ENCODE results near the gene C1QTNF2.

C1QTNF2 gene

DNA sequence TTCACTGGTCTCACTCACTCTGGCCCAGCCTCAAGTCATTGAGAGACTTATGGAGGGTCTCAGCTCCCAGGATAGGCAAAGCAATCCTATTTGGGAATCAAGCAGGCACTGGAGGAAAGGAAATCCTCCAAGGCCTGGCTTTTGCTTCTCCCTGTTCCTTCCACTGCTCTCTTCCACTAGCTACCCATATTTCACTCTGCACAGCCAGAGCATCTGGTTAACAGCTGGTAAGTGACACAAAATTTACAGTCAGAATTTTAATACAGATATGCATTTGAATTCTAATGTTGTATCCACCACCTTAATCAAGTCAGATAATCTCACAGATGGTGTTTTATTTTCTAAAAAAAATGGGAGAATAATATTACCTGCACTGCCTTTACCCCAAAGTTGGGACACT lies 868 bp upstream of the C1QTNF2 start:
- no peak for DNase-seq

DNA sequence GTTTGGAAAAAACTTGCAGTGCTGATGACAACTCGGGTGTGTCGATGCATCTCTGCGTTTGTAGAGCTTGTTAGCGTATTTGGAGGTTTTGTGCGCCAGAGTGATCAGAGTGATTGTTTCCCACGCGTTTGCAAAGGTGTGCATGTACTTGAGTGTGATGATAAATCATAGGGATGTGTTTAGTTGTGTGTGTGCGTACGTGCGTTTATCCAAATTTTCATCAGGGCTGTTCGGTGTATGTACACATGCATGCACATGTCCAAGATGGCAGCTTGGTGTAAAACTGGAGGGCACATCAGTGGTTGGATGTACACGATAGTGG lies 248 bp upstream of the C1QTNF2 start:
- DNase-seq, result no peak

DNA sequence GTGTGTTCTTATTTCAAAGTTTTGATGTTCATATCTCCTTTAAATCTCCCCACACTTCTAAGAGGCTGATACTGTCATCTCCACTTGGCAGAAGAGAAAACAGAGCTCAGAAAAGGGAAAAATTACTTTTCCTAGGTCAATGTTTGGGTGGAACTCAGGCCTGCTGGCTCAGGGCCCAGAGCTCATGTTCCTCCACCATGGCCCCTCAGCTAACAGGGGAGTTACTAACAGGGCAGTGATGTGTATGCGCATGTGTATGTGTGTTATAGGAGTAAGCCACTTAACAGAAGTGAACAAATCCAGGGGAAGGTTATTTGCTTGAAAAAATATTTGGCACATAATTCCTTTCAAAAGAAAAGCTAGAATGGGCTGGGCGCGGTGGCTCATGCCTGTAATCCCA lies 2.5 kb downstream of the C1QTNF2 start:
- DNase-seq, result no peak

DNA sequence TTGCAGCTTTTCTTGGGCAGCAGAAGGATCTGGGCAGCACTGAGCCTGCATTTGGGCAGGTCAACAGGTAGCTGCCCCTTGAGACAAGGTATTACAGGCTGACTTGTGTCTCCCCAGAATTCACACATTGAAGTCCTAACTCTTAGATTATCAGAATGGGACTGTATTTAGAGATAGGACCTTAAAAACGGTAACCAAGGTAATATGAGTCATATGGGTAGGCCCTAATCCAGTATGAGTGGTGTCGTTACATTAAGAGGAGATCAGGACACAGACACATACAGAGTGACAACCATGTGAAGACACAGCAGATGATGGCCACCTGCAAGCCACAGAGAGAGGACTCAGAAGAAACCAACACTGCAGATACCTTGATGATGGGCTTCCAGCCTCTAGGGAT lies 3.2 kb downstream of the C1QTNF2 start:
- no peak for DNase-seq

DNA sequence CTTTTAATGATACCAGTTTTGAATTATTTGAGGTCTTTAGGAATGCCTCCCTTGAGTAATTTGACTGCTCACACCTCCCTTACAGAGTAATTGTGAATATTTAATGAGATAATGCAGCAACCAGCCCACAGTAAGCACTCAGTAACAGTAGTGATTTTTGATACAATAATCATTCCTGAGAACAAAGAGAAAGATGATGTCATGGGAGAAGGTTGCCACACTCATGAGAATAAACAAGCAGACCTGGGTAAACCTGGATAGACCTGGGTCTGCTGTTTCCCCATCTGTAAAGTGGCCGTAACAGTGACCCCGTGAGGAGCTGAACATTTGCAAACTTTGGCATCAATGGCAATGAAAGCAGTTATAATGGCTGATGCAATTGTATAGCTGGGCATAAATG lies 4.2 kb downstream of the C1QTNF2 start:
- no peak for DNase-seq

DNA sequence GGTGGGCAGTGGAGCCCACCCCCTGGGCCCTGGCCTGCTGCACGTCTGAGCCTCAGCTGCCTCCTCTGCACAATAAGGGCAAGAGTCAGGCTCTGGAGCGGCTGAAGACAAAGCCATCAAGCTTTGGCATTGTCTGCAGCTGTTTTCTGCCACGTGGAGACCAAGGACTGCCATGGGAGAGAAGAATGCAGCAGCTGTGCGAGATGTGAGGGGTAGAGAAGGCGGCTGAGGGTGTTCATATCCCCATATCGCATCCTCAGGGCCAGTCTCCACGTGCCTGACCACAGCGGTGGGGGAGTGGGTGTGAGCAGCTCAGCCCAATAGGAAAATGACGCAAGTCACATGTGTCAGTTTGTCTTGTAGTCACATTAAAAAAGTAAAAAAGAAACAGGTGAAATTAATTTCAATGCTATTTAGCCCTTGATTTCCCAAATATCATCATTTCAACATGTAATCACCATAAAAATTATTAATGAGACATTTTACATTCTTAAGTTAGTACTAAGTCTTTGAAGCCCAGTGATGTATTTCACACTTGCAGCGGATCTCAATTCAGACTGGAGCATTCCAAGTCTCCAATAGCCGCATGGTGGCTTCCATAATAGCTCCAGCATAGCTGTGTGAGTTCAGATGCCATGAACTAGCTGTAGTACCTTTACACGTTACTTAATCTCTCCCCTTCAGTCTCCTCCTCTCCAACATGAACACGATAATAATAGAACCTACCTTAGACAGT lies 6.6 kb downstream of the C1QTNF2 start:
- DNase-seq, result no peak

DNA sequence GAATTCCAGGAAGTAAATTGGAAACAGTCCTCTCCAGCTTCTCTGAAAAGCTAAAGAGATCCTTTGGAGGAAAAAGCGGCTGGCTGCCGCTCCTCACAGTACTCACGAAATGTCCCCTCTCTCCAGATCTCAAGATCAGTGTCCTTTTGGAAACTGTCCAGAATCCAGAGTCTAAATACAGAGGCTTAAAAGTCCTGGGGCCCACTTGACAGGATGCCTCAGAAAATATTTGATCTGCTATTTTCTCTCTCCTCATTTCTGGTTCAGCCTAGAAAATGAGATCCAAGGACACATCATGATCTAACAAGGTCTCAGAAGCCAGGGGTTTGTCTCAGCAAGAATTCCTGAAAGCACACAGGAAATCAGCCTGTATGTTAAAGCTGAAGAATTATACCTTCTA lies 7.2 kb downstream of the C1QTNF2 start:
- DNase-seq, result no peak

DNA sequence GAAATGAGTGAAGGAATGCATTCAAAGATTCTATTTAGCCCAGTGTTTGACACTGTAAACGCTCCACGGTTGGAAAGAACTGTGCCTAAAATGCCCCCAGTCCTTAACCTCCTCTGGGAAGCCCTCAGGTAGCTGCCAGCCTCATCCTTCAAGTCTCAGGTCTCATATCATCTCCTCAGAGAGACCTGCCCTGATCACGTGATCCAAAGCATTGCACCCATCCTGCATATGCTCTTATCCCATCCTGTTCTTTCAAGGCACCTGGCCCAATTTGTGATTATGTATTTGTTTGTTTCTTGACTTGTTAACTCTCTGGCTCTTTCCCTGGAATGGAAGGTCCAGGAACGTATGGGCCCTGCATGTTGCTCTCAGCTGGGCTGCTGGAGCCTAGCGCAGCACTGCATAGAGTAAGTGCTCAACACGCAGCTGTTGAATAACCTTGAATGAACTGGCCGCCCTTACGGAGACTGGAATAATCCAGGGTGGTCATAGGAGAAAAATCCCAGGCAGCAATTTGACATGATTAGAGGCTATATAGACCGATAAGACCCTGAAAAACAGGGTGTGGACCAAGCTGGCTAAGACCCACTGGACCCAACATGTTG lies 8.7 kb downstream of the C1QTNF2 start:
- DNase-seq, result no peak

DNA sequence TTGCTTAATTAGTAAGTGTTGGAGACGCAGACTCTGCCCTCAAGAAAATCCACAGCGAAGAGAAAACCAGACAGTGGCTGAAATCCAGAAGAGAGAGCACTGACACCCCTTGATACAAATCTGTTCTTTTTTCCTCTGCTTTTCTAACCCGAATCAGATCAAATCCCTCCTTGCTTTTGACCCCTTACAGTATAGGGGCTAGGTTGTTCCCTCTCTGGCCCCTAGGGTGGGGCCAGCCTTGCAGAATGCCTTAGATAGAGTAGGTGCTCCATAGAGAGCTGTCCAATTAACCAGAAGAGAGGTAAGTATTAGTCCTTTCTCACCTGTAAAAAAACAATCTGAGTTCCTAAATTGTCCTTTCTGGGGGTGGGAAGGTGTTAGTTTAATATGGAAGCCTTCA lies 10.1 kb downstream of the C1QTNF2 start:
- no peak for DNase-seq

DNA sequence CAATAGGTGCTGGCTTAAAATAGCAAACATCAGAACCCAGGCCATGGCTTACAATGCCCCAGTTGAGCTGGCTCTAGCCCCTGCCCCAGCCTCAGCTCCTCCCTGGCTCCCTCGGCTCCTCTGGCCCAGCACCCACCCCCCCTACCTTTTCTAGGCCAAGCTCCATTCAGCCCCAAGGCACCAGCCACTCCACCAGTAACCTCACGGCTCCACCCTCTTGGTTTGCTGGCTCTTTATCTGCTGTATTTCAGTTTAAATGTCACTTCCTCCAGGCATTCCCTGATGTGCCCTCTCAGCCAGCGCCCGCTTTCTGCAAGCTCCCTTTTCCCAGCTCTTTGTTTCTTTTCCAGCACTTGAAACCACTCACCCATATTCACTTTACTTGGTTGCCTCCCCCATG lies 10.6 kb downstream of the C1QTNF2 start:
- no peak for DNase-seq

DNA sequence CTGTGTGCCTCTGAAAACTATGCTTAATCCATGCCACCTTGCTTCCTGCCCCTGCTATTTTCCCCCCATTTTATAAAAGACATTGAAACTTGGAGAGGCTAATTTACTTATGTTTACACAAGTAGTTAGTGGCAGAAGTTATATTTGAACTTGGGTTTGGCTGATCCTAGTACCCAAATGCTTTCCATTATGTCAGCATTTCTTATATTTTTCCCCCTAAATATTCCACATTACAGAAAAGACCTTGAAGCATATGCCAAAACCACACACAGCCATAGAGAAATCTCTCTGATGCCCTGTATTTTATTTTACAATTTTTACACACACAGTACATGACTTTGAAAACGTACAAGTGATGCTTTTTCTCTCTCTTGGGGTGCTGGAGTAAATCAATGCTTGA lies 11.2 kb downstream of the C1QTNF2 start:
- DNase-seq, result no peak

DNA sequence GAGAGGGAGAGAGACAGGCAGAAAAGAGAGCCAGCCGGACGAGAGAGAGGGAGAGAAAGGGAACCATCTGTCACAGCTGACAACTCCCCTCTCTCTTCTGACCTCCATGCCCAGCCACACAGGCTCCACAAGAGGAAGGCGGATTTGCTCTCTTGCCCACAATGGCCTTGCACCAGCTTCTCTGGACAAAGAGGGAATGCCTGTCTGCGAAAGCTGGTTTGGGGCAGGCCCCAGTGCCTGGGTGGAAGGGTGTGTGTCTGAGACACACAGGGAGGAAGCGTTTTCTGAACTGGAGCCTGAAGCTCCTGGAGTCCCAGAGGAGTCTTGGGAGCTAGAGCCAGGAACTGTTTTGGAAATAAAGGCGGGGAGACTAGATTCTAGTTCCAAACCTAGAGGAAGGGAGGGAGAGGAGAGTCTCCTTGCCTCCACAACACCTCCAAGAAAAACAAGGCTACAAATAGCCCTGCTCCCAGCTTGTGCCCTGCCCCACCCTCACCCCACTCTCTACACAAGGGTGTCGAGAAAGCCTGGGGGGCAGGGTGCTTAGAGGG lies 12.5 kb downstream of the C1QTNF2 start:
- DNase-seq, result no peak

DNA sequence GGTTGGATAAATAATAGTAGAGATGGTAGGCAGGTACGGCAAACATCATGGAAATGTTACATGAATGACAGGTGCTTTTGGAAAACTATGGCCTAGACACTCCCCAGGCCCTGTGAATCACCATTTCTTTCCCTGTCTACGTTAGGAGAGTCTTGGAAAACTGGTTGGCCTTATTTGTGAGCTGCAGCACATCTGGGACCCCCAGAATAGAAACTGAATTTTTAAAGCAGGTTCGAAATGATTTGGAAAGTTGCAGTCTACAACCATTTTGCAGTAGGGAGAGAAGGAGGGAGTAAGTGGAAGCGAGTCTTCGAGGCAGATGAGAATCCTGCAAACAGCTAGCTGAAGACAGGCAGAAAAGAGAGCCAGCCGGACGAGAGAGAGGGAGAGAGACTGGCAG lies 13.0 kb downstream of the C1QTNF2 start:
- DNase-seq, result no peak

DNA sequence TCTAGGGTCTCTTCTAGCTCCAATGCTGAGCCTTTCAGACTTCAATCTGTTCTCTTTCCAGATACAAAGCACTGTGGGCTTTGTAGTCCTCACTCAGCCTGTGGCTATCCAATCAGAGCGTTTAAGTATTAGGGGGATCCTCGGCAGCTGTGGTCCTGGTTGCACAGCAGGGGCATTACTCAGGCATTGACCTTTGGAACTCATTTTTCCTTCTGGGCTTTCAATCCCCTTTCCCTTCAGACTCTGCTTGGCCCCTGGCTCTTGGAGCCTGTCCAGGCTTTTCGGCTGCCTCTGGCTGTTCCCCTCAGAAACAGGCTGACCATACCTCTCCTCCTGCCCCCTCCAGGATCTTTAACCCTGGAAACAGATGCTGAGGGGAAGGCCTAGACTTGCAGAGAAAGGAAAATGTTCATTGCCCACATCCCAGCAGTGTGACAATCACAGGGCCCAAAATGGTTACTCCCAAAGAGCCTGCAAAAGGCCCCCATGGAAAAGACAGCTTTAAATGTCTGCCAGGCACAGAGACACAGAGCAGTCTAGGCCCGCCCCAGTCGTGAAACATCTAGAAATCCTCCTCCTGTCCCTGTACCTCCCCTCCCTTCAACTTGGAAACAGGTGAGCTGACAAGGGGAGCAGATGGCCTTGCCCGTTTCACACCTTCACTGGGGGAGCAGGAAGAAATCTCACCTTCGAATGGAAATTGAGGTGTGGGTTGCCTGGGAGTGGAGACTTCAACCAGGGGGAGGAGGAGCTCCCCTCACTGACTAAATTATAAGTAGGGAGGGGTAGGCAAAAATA lies 13.7 kb downstream of the C1QTNF2 start:
- DNase-seq, result no peak

DNA sequence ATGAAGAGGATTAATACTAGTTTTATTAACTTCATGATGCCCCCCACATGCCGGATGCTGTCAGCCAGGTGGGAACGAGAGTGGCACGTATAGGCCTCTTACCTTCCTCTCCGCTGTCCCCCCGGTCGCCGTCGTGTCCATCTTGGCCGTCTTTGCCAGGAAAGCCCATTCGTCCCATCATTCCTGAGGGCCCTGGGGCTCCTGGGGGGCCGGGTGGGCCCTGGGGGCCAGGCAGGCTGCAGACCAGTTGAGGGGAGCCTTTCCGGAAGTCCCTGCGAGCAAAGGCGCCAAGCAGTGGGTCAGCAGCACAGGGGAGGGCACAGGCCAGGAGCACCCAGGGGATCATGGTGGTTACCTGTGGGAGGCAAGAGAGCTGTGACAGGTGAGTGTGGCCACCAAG lies 15.8 kb downstream of the C1QTNF2 start:
- DNase-seq, result no peak

DNA sequence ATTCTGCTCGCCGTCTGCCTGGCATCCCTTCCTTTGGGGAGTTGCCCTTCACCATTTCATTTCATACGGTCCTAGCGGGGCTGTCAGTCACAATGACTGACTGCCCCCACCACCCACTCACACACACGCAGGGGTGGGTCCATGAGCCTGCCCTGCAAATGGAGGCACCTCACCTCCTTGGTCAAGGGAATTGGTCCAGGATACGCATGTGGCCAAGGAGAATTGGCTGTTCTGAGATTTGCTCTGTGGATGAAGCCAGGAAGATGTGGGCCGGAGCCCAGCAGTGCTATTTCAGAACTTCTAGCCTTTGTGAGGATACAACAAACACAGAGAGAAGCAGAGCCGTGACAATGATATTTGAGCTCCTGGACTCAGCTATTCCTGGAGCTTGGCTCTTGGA lies 17.0 kb downstream of the C1QTNF2 start:
- DNase-seq, result no peak

DNA sequence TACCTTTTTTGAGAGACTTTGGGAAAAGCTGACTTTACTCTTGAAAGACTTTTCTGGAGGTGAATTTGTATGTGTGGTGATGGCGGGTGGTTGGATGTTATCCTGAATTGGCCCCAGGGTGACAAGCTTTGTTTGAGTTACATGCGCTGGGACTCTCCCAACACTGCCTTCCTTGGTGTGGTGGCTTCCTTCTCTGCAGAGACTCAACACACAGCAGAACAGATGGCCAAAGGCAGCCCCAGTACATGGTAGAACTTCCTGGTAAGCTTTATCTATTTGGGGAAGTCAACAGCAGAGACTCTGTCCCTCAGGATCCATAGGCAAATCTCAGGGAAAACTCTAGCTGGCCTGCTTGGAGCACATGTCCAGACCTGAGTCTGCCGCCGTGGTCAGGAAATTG lies 18.1 kb downstream of the C1QTNF2 start:
- DNase-seq, result no peak

DNA sequence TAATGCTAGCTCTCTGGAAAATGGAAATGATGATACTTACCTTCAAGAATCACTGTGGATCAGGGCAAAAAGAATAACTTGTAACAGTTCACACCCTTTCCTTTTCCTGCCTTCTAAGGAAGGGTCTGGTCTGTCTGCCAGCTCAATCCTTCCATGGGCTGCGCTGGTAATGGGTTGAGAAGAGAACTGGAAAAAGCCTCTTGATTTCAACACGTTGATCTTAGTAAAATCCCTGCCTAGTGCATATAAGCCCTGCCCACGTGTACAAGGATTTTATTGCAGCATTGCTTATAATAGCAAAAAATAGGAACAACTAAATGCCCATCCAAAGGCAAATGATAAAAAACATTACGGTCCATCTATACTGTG lies 20.5 kb downstream of the C1QTNF2 start:
- no peak for DNase-seq

DNA sequence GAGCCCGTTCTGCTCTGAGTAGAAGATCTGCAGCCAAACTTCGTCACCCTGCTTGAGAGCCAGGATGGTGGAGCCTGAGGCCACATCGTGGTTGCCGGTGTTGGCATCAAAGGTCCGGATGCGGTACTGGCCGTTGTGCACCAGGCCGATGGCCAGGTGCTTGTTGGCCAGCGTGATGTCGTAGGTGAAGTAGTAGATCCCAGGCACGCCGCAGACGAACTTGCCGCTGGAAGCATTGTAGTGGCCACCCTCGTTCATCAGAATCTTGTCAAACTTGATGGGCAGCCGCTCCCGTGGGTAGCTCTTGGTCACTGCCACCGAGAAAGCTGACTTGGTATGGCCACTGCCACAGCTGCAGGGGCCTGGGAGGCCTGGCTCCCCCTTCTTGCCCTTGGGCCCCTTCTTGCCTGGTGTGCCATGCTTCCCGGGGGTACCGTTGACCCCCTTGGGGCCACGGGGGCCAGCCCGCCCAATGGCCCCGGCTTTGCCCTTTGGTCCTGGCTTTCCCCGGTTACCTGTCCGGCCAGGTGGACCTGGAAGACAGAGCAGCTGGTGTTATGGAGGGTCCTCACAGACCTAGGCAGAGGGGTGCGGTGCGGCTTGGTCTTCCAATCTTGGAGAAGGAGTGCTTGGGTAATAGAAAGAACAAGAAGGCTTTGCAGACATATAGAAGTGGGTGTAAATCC lies 21.0 kb downstream of the C1QTNF2 start:
- no peak for DNase-seq

DNA sequence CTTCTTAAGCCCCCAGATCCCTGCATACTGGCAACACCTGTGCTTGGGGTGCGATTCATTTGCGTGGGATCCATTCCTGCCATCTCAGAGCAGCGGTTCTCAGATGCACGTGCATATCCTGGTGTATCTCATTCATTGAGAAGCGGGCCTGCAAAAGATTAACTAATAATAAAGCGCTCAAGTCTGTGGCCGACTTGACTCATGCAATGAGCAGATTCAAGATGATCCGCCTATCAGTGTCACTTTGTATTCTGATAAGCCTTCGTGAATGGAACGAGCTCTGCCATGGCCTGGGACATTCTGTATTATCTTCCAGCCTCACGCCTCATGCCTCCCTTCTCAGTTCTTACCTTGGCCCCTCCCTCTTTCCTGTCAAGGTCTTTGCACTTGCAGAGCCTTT lies 22.3 kb downstream of the C1QTNF2 start:
- no peak for DNase-seq

DNA sequence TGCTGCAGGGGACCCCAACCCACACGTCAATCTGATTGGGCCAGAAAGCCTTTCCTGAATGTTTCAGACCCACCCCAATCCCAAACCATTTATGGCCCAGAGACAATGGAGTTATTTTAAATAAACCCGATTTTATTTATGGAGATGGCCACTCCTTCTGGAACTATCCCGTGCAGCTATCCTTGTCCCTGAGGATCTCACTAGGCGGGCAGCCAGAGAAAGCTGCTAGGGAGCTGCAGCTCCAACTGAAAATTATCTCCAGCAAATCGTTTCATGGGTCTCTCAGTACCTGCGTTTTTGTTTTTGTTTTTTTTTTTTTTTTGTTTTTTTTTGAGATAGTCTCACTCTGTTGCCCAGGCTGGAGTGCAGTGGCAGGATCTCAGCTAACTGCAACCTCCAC lies 23.0 kb downstream of the C1QTNF2 start:
- DNase-seq, result no peak

DNA sequence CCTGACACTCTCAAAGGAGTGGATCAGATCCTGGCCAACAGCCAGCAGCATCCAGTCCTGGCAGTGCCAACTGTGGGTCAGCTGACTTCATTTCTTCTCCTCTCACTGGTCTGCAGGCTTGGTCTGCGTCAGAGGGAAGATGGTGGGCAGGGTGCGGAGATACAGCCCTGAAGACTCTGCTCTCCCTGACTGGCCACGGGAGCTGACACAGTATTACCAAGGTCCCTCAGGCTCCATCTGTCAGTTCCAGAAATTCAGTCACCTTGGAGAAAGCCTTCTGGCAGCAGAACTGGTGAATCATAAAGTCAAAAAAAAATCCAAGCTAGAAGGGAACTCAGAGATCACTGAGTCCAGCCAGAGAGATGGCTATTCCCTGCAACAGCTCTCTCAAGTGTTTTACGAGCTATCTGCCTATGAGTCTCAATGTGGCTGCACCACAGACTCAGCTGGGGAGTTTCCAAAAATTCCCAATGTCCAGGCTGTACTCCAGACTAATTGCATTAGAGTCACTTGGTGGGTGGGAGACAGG lies 27.9 kb downstream of the C1QTNF2 start:
- DNase-seq, result no peak

DNA sequence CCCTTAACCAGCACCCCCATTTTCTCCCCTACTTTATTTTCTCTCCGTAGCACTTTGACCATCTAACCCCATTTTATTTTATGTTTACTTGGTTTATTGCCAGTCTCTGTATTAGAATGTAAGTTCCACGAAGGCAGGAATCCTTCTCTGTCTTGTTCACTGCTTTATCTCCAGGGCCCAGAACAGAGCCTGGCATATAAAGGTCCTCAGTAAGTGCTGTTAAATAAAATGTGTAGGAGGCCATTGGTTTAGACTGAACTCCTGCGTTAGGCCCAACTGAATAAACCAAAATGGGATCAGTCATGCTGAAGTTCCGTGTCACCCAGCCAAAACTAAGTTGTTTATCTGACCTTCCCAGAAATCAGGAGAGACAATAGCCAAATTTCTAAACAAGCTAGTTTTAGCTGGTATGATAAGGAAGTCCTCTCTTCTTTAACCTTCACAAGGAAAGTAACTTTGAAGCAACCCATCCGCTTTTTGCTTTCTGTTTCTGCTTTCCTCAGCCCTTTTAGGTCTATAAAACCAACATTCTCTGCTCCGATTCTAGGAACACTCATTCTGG lies 29.0 kb downstream of the C1QTNF2 start:
- DNase-seq, result no peak
